K562 (cell line): ENCODE measurements around the gene AIFM1. TPM values are rescaled to one million over a fixed set of nuclear protein-coding genes. Genes with fewer than 3 reads are reported as not detected.

Source experiments
- FOXA1 ChIP-seq: fragments of 450-650 bp; IDR thresholded peaks from 2 replicates; pipeline ENCODE4 v1.6.1; 2016; ENCODE audit warnings: mild to moderate bottlenecking, borderline replicate concordance
- JUNB ChIP-seq: fragments of 450-650 bp; formaldehyde crosslinking; conservative IDR thresholded peaks from 2 replicates; pipeline ENCODE4 v1.4.0; 2020; ENCODE audit warnings: mild to moderate bottlenecking
- KAT8 ChIP-seq: fragments of 450-650 bp; IDR thresholded peaks from 2 replicates; pipeline ENCODE4 v1.6.1; 2016; ENCODE audit warnings: low read depth, mild to moderate bottlenecking
- NKRF ChIP-seq: fragments of 450-650 bp; IDR thresholded peaks from 2 replicates; pipeline ENCODE4 v1.6.1; 2016; ENCODE audit warnings: borderline replicate concordance
- NR2C1 ChIP-seq, 2 experiments: fragments of 450-650 bp; IDR thresholded peaks; 2 replicates each; pipeline ENCODE4 v1.6.1; 2017; ENCODE audit warnings: mild to moderate bottlenecking in 2 of 2, antibody characterized with exemption in 1 of 2, inconsistent platforms in 1 of 2, missing compliant biosample characterization in 1 of 2, missing genetic modification characterization in 1 of 2
- SRSF1 ChIP-seq: fragments of 200-400 bp; formaldehyde crosslinking; IDR thresholded peaks from 2 replicates; pipeline ENCODE4 v1.6.1; 2017; ENCODE audit warnings: mild to moderate bottlenecking, low read depth, low read length, moderate library complexity
- TEAD2 ChIP-seq: fragments of 450-650 bp; IDR thresholded peaks from 2 replicates; pipeline ENCODE4 v1.6.1; 2016; ENCODE audit warnings: missing genetic modification characterization, control low read depth, missing compliant biosample characterization
- ZBTB7A ChIP-seq: IDR thresholded peaks from 2 replicates; pipeline ENCODE4 v1.6.1; 2011; ENCODE audit warnings: low read depth, mild to moderate bottlenecking, low read length, moderate library complexity, borderline replicate concordance; ENCODE audit not compliant: control insufficient read depth
- ZKSCAN8 ChIP-seq: fragments of 200-800 bp; sonication (Bioruptor generic); IDR thresholded peaks from 2 replicates; pipeline ENCODE4 v1.6.1; 2016; ENCODE audit warnings: missing genetic modification characterization, missing compliant biosample characterization
- ZNF655 ChIP-seq: fragments of 250-450 bp; sonication (Bioruptor Pico); IDR thresholded peaks from 2 replicates; pipeline ENCODE4 v1.5.0; 2021
- ZNF668 ChIP-seq: fragments of 250-450 bp; sonication (Bioruptor Pico); IDR thresholded peaks from 2 replicates; pipeline ENCODE4 v1.8.0; 2022; ENCODE audit warnings: mild to moderate bottlenecking, inconsistent platforms
- polyA plus RNA-seq, 8 experiments: library from polyadenylated mRNA; depleted of rRNA in 4 of 8; stranded (reverse) in 5 of 8; unstranded in 3 of 8; fragments of >200 nt; fragmentation: Nextera tagmentation in 2 of 8; fragmentation: Illumina TruSeq in 1 of 8; extraction: Ambion mirVana in 2 of 8; extraction: Trizol in 1 of 8; gene quantifications; 2 replicates each; pipeline versions ENCODE4 v1.2.1 to v1.2.3, GENCODE V29; 2011 to 2014; ENCODE audit warnings: inconsistent platforms in 1 of 8, missing spikeins in 1 of 8
- total RNA-seq, 7 experiments: library from RNA; depleted of rRNA in 6 of 7; stranded (reverse); fragments of >200 nt in 6 of 7; fragmentation: Illumina TruSeq in 2 of 7; extraction: Trizol in 2 of 7; gene quantifications; 2 replicates each; pipeline versions ENCODE4 v1.2.1 to v1.2.3, GENCODE V29; 2011 to 2021; ENCODE audit warnings: low replicate concordance in 1 of 7
- TF ChIP-seq, protein P1 (sequence below): fragments of 450-650 bp; IDR thresholded peaks from 2 replicates; pipeline ENCODE4 v1.6.1; 2016; ENCODE audit warnings: low read depth
- TF ChIP-seq, protein P2 (sequence below): fragments of 250-450 bp; sonication (Bioruptor Pico); IDR thresholded peaks from 2 replicates; pipeline ENCODE4 v1.5.0; 2021; ENCODE audit warnings: mild to moderate bottlenecking, borderline replicate concordance

The AIFM1 gene
- total and polyA plus RNA-seq, 9 of the 15 experiments (the other 6 are each of a cell fraction or from before 2014, with no cell fraction given): 51.0 to 117 (median 91.2) TPM

- TF ChIP-seq KAT8: no peak
- no peak for TF ChIP-seq ZNF668 (CRISPR knock-in tag)
- no peak for TF ChIP-seq FOXA1
- TF ChIP-seq JUNB (CRISPR knock-in tag): no peak
- peak; percentile 90 for TF ChIP-seq ZBTB7A
- no peak for TF ChIP-seq NR2C1 (IDR thresholded peaks at IDR 0.05)
- no peak for TF ChIP-seq NR2C1 (tag; IDR thresholded peaks at IDR 0.05)
- TF ChIP-seq, protein P1, sequence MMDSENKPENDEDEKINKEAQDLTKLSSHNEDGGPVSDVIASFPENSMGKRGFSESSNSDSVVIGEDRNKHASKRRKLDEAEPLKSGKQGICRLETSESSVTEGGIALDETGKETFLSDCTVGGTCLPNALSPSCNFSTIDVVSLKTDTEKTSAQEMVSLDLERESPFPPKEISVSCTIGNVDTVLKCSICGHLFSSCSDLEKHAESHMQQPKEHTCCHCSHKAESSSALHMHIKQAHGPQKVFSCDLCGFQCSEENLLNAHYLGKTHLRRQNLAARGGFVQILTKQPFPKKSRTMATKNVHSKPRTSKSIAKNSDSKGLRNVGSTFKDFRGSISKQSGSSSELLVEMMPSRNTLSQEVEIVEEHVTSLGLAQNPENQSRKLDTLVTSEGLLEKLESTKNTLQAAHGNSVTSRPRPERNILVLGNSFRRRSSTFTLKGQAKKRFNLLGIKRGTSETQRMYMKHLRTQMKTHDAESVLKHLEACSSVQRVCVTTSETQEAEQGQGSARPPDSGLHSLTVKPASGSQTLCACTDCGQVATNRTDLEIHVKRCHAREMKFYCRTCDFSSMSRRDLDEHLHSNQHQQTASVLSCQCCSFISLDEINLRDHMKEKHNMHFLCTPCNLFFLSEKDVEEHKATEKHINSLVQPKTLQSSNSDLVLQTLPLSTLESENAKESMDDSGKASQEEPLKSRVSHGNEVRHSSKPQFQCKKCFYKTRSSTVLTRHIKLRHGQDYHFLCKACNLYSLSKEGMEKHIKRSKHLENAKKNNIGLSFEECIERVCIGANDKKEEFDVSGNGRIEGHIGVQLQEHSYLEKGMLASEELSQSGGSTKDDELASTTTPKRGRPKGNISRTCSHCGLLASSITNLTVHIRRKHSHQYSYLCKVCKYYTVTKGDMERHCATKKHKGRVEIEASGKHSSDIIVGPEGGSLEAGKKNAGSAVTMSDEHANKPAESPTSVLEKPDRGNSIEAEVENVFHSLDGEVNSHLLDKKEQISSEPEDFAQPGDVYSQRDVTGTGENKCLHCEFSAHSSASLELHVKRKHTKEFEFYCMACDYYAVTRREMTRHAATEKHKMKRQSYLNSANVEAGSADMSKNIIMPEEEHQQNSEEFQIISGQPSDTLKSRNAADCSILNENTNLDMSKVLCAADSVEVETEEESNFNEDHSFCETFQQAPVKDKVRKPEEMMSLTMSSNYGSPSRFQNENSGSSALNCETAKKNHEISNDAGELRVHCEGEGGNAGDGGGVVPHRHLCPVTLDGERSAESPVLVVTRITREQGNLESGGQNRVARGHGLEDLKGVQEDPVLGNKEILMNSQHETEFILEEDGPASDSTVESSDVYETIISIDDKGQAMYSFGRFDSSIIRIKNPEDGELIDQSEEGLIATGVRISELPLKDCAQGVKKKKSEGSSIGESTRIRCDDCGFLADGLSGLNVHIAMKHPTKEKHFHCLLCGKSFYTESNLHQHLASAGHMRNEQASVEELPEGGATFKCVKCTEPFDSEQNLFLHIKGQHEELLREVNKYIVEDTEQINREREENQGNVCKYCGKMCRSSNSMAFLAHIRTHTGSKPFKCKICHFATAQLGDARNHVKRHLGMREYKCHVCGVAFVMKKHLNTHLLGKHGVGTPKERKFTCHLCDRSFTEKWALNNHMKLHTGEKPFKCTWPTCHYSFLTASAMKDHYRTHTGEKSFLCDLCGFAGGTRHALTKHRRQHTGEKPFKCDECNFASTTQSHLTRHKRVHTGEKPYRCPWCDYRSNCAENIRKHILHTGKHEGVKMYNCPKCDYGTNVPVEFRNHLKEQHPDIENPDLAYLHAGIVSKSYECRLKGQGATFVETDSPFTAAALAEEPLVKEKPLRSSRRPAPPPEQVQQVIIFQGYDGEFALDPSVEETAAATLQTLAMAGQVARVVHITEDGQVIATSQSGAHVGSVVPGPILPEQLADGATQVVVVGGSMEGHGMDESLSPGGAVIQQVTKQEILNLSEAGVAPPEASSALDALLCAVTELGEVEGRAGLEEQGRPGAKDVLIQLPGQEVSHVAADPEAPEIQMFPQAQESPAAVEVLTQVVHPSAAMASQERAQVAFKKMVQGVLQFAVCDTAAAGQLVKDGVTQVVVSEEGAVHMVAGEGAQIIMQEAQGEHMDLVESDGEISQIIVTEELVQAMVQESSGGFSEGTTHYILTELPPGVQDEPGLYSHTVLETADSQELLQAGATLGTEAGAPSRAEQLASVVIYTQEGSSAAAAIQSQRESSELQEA: no peak
- no peak for TF ChIP-seq SRSF1
- TF ChIP-seq NKRF: no peak
- no peak for TF ChIP-seq ZKSCAN8 (CRISPR knock-in tag)
- no peak for TF ChIP-seq ZNF655
- TF ChIP-seq, protein P2, sequence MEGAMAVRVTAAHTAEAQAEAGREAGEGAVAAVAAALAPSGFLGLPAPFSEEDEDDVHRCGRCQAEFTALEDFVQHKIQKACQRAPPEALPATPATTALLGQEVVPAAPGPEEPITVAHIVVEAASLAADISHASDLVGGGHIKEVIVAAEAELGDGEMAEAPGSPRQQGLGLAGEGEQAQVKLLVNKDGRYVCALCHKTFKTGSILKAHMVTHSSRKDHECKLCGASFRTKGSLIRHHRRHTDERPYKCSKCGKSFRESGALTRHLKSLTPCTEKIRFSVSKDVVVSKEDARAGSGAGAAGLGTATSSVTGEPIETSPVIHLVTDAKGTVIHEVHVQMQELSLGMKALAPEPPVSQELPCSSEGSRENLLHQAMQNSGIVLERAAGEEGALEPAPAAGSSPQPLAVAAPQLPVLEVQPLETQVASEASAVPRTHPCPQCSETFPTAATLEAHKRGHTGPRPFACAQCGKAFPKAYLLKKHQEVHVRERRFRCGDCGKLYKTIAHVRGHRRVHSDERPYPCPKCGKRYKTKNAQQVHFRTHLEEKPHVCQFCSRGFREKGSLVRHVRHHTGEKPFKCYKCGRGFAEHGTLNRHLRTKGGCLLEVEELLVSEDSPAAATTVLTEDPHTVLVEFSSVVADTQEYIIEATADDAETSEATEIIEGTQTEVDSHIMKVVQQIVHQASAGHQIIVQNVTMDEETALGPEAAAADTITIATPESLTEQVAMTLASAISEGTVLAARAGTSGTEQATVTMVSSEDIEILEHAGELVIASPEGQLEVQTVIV (CRISPR knock-in tag): no peak
- no peak for TF ChIP-seq TEAD2 (tag)
These were observed 44.7 kb downstream of the AIFM1 start (continued) for GRCh38 chrX:130120746-130121504.
